ENCODE measurements around the gene RIN3.

The RIN3 gene

DNA sequence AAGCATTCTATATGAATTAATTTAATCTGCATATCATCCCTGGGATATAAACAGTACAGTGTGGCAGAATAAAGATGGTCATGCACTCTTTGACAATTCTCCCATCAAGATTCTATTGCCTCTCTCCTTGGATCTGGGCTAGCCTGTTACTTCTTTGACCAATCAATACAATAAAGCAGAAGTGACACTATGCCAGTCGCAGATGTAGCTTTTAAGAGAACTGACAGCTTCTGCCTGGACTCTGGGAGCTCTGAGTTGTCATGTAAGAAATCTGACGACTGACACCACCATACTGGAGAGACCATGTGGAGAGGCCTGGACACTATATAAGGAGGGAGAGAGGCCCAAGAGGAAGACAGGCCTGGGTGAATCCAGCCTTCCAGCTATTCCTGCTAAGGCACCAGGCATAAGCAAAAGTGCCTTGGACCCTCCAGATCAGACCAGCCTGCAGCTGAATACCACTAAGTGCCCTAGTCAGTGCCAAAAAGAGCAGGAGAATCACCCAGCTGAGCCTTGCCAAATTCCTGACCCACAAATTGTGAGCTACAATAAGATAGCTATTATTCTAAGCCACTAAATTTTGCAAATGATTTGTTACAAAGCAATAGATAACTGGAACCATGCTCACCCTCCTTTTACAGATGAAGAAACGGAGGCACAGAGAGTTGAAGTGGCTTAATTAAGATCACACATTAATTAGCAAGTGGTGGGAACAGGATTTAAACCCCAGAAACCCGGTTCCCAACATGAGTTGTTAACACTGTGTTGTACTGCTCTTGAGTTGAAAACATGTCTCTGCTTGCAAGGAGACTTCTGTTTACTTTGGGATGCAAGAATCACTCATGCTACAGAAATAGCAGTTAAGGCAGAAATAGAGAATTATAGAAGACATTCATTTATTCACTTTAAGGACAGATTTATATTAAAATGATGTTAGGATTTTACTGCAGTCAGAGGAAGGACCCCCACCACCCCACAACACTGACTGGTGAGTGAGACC, 84.6 kb downstream of the RIN3 start:
- TF ChIP-seq, protein P1, sequence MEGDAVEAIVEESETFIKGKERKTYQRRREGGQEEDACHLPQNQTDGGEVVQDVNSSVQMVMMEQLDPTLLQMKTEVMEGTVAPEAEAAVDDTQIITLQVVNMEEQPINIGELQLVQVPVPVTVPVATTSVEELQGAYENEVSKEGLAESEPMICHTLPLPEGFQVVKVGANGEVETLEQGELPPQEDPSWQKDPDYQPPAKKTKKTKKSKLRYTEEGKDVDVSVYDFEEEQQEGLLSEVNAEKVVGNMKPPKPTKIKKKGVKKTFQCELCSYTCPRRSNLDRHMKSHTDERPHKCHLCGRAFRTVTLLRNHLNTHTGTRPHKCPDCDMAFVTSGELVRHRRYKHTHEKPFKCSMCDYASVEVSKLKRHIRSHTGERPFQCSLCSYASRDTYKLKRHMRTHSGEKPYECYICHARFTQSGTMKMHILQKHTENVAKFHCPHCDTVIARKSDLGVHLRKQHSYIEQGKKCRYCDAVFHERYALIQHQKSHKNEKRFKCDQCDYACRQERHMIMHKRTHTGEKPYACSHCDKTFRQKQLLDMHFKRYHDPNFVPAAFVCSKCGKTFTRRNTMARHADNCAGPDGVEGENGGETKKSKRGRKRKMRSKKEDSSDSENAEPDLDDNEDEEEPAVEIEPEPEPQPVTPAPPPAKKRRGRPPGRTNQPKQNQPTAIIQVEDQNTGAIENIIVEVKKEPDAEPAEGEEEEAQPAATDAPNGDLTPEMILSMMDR (conservative IDR thresholded peaks at IDR 0.05; ENCODE audit: low read depth), result no peak
- ChIA-PET POLR2A (ENCODE audit: low non-redundant PET) (no interaction called here), CTCF (interaction anchor here (0.7 to 1.0 kb wide), 2 partner anchors 82 to 89 kb away, joined by 3 to 4 read pairs; no protein-coding TSS in a partner anchor)
- no peak overlapping the region for H3K27ac ChIP-seq
- no peak for DNase-seq (ENCODE audit: low spot score)

DNA sequence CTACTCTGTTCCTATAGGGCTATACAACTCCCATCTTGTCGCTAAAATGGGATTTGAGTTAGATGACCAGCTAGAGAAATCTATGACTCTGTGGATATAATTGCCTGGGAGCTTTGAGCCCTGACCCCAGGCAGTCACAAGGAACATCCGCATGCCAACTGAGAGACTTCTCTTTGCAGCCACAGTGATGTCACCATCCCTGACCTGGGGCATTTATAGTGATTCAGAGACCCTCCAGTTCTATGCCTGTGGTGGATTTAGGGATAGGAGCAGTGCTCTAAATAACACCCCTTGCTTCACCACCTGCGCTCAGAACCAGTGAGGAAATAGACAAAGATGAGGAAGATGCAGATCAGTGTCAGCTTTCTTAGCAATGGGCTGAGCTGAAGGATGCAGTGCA, 86.2 kb downstream of the RIN3 start:
- ChIA-PET POLR2A (ENCODE audit: low non-redundant PET) (no interaction called here), CTCF (no interaction called here)
- peak overlapping the region; percentile 29; the same call in 1 of the 2 replicates for H3K27ac ChIP-seq
- TF ChIP-seq, protein P1 (conservative IDR thresholded peaks at IDR 0.05; ENCODE audit: low read depth), result no peak
- DNase-seq (ENCODE audit: low spot score), result no peak

DNA sequence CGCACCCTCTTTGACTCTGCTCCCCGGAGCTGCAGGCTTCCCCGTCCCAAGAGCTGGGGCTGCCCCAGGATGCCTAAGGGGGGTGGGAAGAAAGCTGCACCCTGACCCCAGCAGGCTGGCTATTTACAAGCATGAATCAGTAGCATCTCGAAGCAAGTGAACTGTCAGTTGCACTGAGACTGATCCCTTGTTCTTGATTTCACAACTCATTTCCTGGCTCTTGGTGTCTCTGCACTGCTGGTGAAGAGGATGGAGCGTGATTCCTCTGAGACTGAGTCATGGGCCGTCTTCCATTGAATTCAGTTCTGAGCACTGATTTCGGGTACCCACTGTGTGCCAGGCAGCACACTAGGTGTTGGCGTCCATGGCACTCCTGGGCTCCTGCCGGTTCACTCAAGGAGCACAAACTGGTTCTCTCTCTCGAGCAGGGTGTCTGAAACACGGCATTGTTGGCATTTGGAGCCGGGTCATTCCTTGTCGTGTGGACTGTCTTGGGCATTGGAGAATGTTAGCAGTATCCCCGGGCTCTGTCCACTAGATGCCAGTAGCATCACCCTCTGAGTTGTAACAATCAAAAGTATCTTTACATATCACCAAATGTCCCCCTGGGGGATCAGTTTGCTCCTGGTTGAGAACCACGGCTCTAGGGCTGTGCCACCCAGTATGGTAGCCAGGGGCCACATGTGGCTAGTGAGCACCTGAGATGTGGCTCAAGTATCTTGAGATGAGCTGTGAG, 86.9 kb downstream of the RIN3 start:
- ChIA-PET POLR2A (ENCODE audit: low non-redundant PET) (interaction anchor here (0.6 kb wide), 1 partner anchor 8 kb away, joined by 3 read pairs; no protein-coding TSS in a partner anchor), CTCF (no interaction called here)
- peak; percentile 64 for DNase-seq (ENCODE audit: low spot score)
- H3K27ac ChIP-seq, result peak overlapping the region; percentile 29; the same call in 1 of the 2 replicates
- TF ChIP-seq, protein P1 (conservative IDR thresholded peaks at IDR 0.05; ENCODE audit: low read depth), result no peak

DNA sequence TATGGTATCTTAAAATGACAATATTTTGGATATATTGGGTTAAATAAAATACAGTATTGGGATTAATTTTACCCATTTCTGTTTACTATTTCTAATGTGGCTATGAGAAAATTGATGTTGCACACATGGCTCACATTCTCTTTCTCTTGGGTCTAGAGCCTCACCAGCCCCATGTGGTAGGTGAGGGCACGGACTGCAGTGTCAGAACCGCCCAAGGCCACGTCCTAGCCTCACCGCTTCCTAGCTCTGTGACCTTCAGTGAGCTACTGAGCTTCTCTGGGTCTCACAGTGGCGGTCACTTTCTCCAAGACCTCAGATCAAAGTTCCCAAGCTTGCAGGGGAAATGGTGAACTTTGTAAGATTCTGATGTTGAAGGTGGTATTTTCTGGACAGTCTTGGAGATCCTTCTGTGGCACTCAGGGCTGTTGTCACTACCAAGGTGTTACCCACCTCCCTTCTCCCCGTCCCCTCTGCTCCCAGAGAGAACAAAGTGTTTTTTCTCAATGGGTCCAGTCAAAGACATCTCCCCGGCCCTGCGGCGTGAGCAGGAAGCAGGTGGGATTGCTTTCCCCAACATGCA, 87.6 kb downstream of the RIN3 start:
- ChIA-PET POLR2A (ENCODE audit: low non-redundant PET) (interaction anchor here (0.6 kb wide), 1 partner anchor 9 kb away, joined by 3 read pairs; no protein-coding TSS in a partner anchor), CTCF (no interaction called here)
- TF ChIP-seq, protein P1 (conservative IDR thresholded peaks at IDR 0.05; ENCODE audit: low read depth), result no peak
- DNase-seq (ENCODE audit: low spot score), result no peak
- H3K27ac ChIP-seq, result no peak overlapping the region

DNA sequence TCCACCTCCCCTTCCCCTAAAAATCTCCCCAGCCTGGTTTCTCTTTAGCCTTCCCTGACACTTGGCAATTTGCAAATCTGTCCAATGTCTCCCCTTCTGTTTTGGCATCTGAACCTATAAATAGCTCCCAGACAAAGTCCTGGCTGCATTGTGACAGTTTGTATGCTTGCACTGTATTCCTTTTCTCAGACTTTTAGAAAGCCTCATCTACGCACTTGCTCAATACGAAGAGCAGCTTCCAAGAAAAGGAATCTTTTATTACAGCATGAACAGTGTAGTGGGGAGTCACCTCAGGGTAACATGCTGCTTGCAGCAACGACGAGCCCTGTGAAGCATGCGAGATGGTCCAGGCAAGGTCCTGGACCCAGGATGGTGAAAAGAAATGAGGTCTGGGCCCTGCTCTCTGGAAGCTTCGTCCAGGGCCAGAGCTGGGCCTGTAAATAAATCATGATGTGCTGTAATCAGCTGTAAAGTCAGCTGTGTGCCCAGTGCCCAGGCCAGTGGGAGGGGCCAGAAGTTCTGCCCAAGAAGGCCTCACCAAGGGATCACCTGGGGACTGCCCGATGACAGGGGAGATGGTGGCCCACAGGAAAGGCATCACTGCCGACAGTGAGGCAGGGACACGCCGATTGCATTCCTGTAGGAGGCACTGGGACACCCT, 88.3 kb downstream of the RIN3 start:
- POLR2A ChIA-PET (ENCODE audit: low non-redundant PET), result no interaction called here
- no peak for DNase-seq (ENCODE audit: low spot score)
- CTCF ChIA-PET, result no interaction called here
- H3K27ac ChIP-seq, result no peak overlapping the region
- TF ChIP-seq, protein P1 (conservative IDR thresholded peaks at IDR 0.05; ENCODE audit: low read depth), result no peak
